Suprapubic skin (tissue), 4 donors: ENCODE measurements around the gene PLAGL1. TPM values are rescaled to one million over a fixed set of nuclear protein-coding genes. Genes with fewer than 3 reads are reported as not detected.

Experiments
- DNase-seq, 2 donors: peaks; one replicate each; pipeline ENCODE4 v3.0.0-alpha.2; 2019; ENCODE audit warnings: low spot score in 2 of 2
- H3K27ac ChIP-seq: fragments of 200-600 bp; sonication (generic); one replicate; pipeline ENCODE4 v1.5.1; 2019
- H3K27me3 ChIP-seq: fragments of 200-600 bp; sonication (generic); one replicate; pipeline ENCODE4 v1.5.1; 2019
- H3K36me3 ChIP-seq: fragments of 200-600 bp; sonication (generic); one replicate; pipeline ENCODE4 v1.5.1; 2019
- H3K4me1 ChIP-seq: fragments of 200-600 bp; sonication (generic); one replicate; pipeline ENCODE4 v1.5.1; 2019
- H3K4me3 ChIP-seq: fragments of 200-600 bp; sonication (generic); one replicate; pipeline ENCODE4 v1.5.1; 2019; ENCODE audit warnings: mild to moderate bottlenecking
- H3K9me3 ChIP-seq: fragments of 200-600 bp; sonication (generic); one replicate; pipeline ENCODE4 v1.5.1; 2019
- EP300 ChIP-seq: sonication (generic); formaldehyde crosslinking; IDR thresholded peaks from one replicate; pipeline ENCODE4 v1.6.1; 2017; ENCODE audit warnings: antibody characterized with exemption
- POLR2A ChIP-seq, 2 donors: fragments of 450-650 bp; IDR thresholded peaks; one replicate each; pipeline ENCODE4 v1.6.1; 2017; ENCODE audit warnings: antibody characterized with exemption in 2 of 2, mild to moderate bottlenecking in 2 of 2, moderate library complexity in 2 of 2
- POLR2AphosphoS5 ChIP-seq, 3 donors: sonication (generic); formaldehyde crosslinking; IDR thresholded peaks; one replicate each; pipeline ENCODE4 v1.6.1; 2017; ENCODE audit warnings: antibody characterized with exemption in 3 of 3
- WGBS: methylation state at CpG from one replicate; pipeline ENCODE4 v1.1.5; 2018; 5-methylcytosine and 5-hydroxymethylcytosine counted together
- total RNA-seq, 4 donors: library from RNA; depleted of rRNA; stranded (reverse); fragments of >200 nt; gene quantifications; one replicate each; pipeline ENCODE4 v1.1.0, GENCODE V29; 2016
- TF ChIP-seq, protein P1 (sequence below), 2 donors: fragments of 200-600 bp in 1 of 2; fragments of 450-650 bp in 1 of 2; sonication (generic) in 1 of 2; IDR thresholded peaks; one replicate each; pipeline ENCODE4 v1.5.1; 2016 to 2019; ENCODE audit warnings: antibody characterized with exemption in 2 of 2, mild to moderate bottlenecking in 1 of 2, moderate library complexity in 1 of 2

PLAGL1 gene
- total RNA-seq, 4 donors from 2014 or later, result 43.7 to 57.0 (median 51.2) TPM

DNA sequence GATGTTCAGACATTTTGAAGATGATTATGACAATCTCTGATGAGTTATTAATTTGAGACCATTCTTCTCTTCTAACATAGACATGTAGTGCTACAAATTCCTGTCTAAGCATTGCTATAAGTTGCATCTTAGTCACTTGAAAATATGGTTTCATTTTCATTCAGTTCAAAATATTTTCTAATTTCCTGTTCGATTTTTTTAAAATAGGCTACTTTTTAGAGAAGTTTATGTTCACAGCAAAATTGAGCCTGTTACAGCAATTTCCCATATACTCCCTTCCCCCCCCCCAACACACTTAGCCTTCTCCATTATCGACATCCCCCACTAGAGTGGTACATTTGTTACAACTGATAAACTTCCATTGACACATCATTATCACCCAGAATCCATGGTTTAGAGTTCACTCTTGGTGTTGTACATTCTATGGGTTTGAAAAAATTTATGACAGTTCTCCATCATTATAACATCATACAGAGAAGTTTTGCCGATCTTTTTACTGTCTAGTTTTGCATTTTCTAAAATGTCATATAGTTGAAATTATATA is 31.2 kb downstream of the PLAGL1 start:
- no peaks in the 10 kb centered on the region for H3K27me3 ChIP-seq
- DNase-seq, result no peak
- TF ChIP-seq, protein P1, sequence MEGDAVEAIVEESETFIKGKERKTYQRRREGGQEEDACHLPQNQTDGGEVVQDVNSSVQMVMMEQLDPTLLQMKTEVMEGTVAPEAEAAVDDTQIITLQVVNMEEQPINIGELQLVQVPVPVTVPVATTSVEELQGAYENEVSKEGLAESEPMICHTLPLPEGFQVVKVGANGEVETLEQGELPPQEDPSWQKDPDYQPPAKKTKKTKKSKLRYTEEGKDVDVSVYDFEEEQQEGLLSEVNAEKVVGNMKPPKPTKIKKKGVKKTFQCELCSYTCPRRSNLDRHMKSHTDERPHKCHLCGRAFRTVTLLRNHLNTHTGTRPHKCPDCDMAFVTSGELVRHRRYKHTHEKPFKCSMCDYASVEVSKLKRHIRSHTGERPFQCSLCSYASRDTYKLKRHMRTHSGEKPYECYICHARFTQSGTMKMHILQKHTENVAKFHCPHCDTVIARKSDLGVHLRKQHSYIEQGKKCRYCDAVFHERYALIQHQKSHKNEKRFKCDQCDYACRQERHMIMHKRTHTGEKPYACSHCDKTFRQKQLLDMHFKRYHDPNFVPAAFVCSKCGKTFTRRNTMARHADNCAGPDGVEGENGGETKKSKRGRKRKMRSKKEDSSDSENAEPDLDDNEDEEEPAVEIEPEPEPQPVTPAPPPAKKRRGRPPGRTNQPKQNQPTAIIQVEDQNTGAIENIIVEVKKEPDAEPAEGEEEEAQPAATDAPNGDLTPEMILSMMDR (IDR thresholded peaks at IDR 0.05), result no peak
- TF ChIP-seq POLR2A (IDR thresholded peaks at IDR 0.05), result no peak
- no peak for TF ChIP-seq EP300
- no peak for TF ChIP-seq POLR2AphosphoS5 (IDR thresholded peaks at IDR 0.05)
- H3K9me3 ChIP-seq, result no peaks in the 10 kb centered on the region
- no peaks in the 10 kb centered on the region for H3K36me3 ChIP-seq
- 82% methylated on average over 3 of the region's 3 CpGs for WGBS
- no peak overlapping the region for H3K4me3 ChIP-seq
- no peaks in the 10 kb centered on the region for H3K4me1 ChIP-seq
- no peak overlapping the region for H3K27ac ChIP-seq

DNA sequence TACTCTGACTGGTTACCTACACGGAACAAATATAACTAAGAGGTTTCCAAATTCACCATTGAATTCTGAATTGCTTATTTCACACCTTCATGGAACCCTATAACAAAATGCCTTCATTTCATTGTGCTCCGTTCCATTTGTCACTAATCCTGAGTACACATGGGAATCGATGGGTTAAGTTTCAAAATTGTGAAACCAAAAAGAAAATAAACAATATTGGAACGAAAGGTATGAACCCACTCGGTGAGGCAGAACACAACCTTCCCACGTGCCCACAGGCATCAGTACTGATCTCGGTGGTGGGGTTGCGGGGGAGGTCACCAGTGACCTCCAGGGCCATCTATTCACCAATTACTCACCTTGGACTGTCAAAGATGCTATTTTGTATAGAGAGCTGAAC is 34.0 kb downstream of the PLAGL1 start:
- no peaks in the 10 kb centered on the region for H3K36me3 ChIP-seq
- no peaks in the 10 kb centered on the region for H3K9me3 ChIP-seq
- peaks cover 4% of the 10 kb centered on the region for H3K4me1 ChIP-seq
- TF ChIP-seq POLR2AphosphoS5 (IDR thresholded peaks at IDR 0.05) (no peak), EP300 (no peak), POLR2A (IDR thresholded peaks at IDR 0.05) (no peak)
- TF ChIP-seq, protein P1 (IDR thresholded peaks at IDR 0.05), result no peak
- H3K4me3 ChIP-seq, result no peak overlapping the region
- no peaks in the 10 kb centered on the region for H3K27me3 ChIP-seq
- H3K27ac ChIP-seq, result no peak overlapping the region
- WGBS, result 73% methylated on average over 8 of the region's 8 CpGs
- DNase-seq, result no peak

DNA sequence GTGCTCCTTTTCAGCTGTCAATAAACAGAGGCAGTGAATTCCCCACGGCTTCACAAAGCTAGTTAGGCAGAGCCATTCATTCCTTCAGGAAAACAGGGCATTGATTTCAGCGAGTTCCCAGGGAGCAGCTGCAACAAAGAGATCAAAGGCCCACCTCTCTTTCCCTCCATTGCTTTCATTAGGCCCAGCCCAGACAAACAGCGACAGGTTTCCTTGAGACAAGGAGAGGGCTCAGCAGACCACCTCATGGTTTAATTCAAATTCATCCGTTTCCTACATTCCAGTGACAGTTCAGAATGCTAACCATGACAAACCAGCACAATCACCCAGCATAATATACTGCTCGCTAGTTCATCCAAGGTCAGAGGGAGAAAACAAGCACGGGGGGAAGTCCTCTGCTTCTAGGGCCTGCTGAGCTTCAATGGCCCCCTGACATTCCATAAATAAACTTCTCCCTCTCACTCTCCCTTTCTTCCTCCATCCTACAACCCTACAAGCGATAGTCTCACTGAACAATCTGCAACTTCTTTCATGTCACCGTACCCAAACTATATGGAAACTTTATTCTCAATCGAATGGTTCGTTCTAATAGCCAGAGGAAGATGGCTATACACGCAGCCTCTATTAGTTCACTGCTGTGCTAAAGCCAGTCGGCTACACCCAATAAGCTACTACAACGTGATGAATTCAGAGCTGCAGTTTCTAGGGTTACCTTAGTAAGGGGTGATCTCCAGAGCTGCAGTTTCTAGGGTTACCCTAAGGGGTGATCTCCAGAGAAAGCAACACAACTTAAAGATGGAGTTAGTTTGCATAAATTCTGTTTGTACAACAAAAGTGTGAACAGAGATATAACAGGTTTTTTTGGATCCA is 34.7 kb downstream of the PLAGL1 start:
- Histone ChIP-seq H3K36me3 (no peaks in the 10 kb centered on the region), H3K9me3 (no peaks in the 10 kb centered on the region), H3K4me3 (no peak overlapping the region), H3K4me1 (peaks cover 6% of the 10 kb centered on the region), H3K27me3 (no peaks in the 10 kb centered on the region), H3K27ac (no peak overlapping the region)
- WGBS, result 72% methylated on average over 13 of the region's 13 CpGs
- no peak for DNase-seq
- TF ChIP-seq EP300 (no peak), POLR2A (IDR thresholded peaks at IDR 0.05) (no peak), POLR2AphosphoS5 (IDR thresholded peaks at IDR 0.05) (no peak)
- TF ChIP-seq, protein P1 (IDR thresholded peaks at IDR 0.05), result no peak

DNA sequence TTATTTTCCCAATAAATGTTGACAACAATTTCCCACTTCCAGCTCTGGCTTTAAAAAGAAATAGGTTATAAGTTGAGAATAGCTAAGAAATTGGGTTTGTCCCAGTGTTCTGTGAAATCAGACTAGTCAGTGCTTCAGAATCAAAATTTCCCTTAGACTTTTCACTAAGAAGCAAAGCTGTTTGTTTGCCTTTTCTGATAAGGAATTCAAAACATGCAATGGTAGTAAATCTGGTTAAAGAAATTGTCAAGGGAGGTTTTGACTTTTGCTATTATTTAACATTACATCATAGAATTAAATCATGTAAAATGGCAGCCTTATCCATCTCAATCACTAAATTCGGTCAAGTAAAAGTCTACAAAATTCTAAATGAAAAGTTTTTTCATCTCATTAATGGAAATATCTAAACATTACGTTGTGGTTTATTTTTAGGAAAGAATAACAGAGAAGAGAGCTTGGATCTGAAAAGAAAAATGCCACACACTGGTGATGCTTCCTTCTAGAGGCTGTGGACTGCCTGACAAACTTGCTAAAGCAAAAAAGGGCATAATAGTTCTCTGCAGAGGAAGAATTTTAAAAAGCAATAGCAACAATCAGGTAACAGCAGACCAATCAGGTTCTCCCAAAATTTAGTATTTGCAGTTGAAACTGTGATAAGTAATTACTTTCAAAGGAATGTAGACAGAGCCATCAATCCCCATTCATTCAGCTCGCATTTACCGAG is 36.4 kb downstream of the PLAGL1 start:
- TF ChIP-seq EP300 (no peak), POLR2AphosphoS5 (IDR thresholded peaks at IDR 0.05) (no peak), POLR2A (IDR thresholded peaks at IDR 0.05) (no peak)
- TF ChIP-seq, protein P1 (IDR thresholded peaks at IDR 0.05), result no peak
- Histone ChIP-seq H3K36me3 (no peaks in the 10 kb centered on the region), H3K4me3 (no peak overlapping the region), H3K9me3 (no peaks in the 10 kb centered on the region), H3K4me1 (peaks cover 11% of the 10 kb centered on the region), H3K27me3 (no peaks in the 10 kb centered on the region), H3K27ac (no peak overlapping the region)
- whole genome bisulfite sequencing, result 67% methylated on average over 4 of the region's 4 CpGs
- no peak for DNase-seq
